GOT3 (cell line): ENCODE measurements around the gene KIAA1191.
"Not testable (repeated sequence)": the region's sequence is repeated elsewhere in the genome, so short reads cannot be mapped to it uniquely, and the experiment has no call there.

Experiments
- DNase-seq: peaks from one replicate; lab custom pipeline; 2025; ENCODE audit warnings: mixed read lengths; lab: John Stamatoyannopoulos, UW

Gene KIAA1191

DNA sequence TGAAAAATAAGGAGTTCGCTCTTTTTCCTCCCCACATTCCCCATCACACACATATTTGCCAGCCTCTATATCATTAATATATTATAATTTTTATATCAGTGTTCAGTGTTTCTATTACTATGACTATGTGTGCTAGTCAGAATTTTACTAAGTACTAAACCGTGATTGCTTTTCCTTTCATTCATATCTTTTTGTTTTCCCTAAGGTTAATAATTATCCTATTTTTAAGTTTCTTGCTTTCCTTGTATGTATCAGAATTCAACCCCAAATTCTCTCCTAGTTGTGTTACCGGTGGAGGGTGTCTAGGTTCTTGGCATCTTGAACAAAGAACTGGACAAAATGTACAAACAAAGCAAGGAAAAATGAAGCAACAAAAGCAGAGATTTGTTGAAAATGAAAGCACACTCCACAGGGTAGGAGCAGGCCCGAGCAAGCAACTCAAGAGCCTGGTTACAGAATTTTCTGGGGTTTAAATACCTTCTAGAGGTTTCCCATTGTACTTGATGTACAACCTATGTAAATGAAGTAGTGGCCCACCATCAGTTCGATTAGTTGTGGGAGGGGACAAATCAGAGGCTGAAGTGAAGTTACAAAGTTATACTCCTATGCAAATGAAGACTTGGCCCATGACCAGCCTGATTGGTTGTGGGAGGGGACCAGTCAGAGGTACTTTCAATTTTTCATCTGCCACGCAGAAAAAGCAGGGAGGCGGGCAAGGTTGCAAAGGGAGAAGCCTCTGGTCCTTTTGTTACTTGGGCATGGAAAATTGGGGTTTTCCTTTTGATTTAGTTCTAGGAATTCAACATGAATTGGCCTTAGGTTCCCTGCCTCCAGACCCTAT is 43.8 kb downstream of the KIAA1191 start:
- no peak for DNase-seq

DNA sequence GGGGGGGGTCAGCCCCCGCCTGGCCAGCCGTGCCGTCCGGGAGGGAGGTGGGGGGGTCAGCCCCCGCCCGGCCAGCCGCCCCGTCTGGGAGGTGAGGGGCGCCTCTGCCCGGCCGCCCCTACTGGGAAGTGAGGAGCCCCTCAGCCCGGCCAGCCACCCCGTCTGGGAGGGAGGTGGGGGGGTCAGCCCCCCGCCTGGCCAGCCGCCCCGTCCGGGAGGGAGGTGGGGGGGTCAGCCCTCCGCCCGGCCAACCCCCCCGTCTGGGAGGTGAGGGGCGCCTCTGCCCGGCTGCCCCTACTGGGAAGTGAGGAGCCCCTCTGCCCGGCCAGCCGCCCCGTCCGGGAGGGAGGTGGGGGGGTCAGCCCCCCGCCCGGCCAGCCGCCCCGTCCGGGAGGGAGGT is 56.2 kb downstream of the KIAA1191 start:
- not testable (repeated sequence) for DNase-seq
